Trophoblast cell (in vitro differentiated cells and primary cell): Measurements from ENCODE around the gene OR4L1.

Experiments
- DNase-seq, 2 donors: peaks; one replicate each; pipeline ENCODE4 v3.0.0-alpha.2; 2016
- H2AFZ ChIP-seq: 2 replicates; pipeline ENCODE4 v1.6.1; 2013; ENCODE audit warnings: low read length, moderate library complexity, mild to moderate bottlenecking; ENCODE audit not compliant: insufficient read depth, poor library complexity
- H2AK5ac ChIP-seq: 2 replicates; pipeline ENCODE4 v1.6.1; 2013; ENCODE audit warnings: mild to moderate bottlenecking, low read length
- H2BK120ac ChIP-seq: 2 replicates; pipeline ENCODE4 v1.6.1; 2013; ENCODE audit warnings: low read length, mild to moderate bottlenecking, moderate library complexity; ENCODE audit not compliant: insufficient read depth, poor library complexity
- H2BK12ac ChIP-seq: 2 replicates; pipeline ENCODE4 v1.6.1; 2013; ENCODE audit warnings: mild to moderate bottlenecking, low read length, moderate library complexity
- H2BK5ac ChIP-seq: 2 replicates; pipeline ENCODE4 v1.6.1; 2013; ENCODE audit warnings: low read length, low read depth, moderate library complexity, mild to moderate bottlenecking; ENCODE audit not compliant: poor library complexity
- H3K14ac ChIP-seq: 2 replicates; pipeline ENCODE4 v1.6.1; 2013; ENCODE audit warnings: mild to moderate bottlenecking, low read length
- H3K18ac ChIP-seq: 2 replicates; pipeline ENCODE4 v1.6.1; 2013; ENCODE audit warnings: mild to moderate bottlenecking, low read length
- H3K23ac ChIP-seq: 2 replicates; pipeline ENCODE4 v1.6.1; 2013; ENCODE audit warnings: low read length
- H3K27ac ChIP-seq: 2 replicates; pipeline ENCODE4 v1.5.1; 2013; ENCODE audit warnings: low read depth, mild to moderate bottlenecking, inconsistent platforms, low read length, moderate library complexity
- H3K27me3 ChIP-seq: 2 replicates; pipeline ENCODE4 v1.6.1; 2013; ENCODE audit warnings: inconsistent platforms, mild to moderate bottlenecking, low read length, moderate library complexity; ENCODE audit not compliant: insufficient read depth
- H3K36me3 ChIP-seq, 2 experiments: 1 replicate in 1 of 2; 2 replicates in 1 of 2; pipeline ENCODE4 v1.6.1; 2013; ENCODE audit warnings: low read length in 2 of 2, mild to moderate bottlenecking in 2 of 2, moderate library complexity in 1 of 2; ENCODE audit not compliant: insufficient read depth in 2 of 2, control insufficient read depth in 1 of 2
- H3K4ac ChIP-seq: 2 replicates; pipeline ENCODE4 v1.6.1; 2013; ENCODE audit warnings: low read depth, mild to moderate bottlenecking, low read length, moderate library complexity
- H3K4me1 ChIP-seq, 2 experiments: 1 replicate in 1 of 2; 2 replicates in 1 of 2; pipeline ENCODE4 v1.6.1; 2013; ENCODE audit warnings: low read length in 2 of 2, mild to moderate bottlenecking in 2 of 2, moderate library complexity in 1 of 2; ENCODE audit not compliant: insufficient read depth in 2 of 2, control insufficient read depth in 1 of 2
- H3K4me2 ChIP-seq: 2 replicates; pipeline ENCODE4 v1.6.1; 2013; ENCODE audit warnings: inconsistent platforms, mild to moderate bottlenecking, low read length, moderate library complexity
- H3K4me3 ChIP-seq: 2 replicates; pipeline ENCODE4 v1.5.1; 2013; ENCODE audit warnings: mild to moderate bottlenecking, low read depth, low read length, inconsistent platforms
- H3K79me1 ChIP-seq: one replicate; pipeline ENCODE4 v1.6.1; 2013; ENCODE audit warnings: low read length
- H3K79me2 ChIP-seq: 2 replicates; pipeline ENCODE4 v1.6.1; 2013; ENCODE audit warnings: low read length, mild to moderate bottlenecking; ENCODE audit not compliant: control insufficient read depth, insufficient read depth, poor library complexity
- H3K9ac ChIP-seq: 2 replicates; pipeline ENCODE4 v1.6.1; 2013; ENCODE audit warnings: mild to moderate bottlenecking, low read length
- H3K9me3 ChIP-seq: 2 replicates; pipeline ENCODE4 v1.6.1; 2013; ENCODE audit warnings: low read depth, mild to moderate bottlenecking, control low read depth, inconsistent platforms, low read length; ENCODE audit not compliant: insufficient read depth
- H4K12ac ChIP-seq: 2 replicates; pipeline ENCODE4 v1.6.1; 2013; ENCODE audit warnings: low read depth, mild to moderate bottlenecking, low read length, moderate library complexity
- H4K8ac ChIP-seq: 2 replicates; pipeline ENCODE4 v1.6.1; 2013; ENCODE audit warnings: low read depth, mild to moderate bottlenecking, low read length, moderate library complexity
- H4K91ac ChIP-seq: one replicate; pipeline ENCODE4 v1.6.1; 2013; ENCODE audit warnings: low read depth, mild to moderate bottlenecking, low read length, moderate library complexity
- WGBS: extraction: QIAGEN DNeasy Blood & Tissue Kit; methylation state at CpG from one replicate; pipeline ENCODE4 v1.1.7; 2013; ENCODE audit warnings: missing lambda C conversion rate; ENCODE audit not compliant: insufficient read length, insufficient coverage; ENCODE audit errors: extremely low coverage; 5-methylcytosine and 5-hydroxymethylcytosine counted together

The OR4L1 gene

DNA sequence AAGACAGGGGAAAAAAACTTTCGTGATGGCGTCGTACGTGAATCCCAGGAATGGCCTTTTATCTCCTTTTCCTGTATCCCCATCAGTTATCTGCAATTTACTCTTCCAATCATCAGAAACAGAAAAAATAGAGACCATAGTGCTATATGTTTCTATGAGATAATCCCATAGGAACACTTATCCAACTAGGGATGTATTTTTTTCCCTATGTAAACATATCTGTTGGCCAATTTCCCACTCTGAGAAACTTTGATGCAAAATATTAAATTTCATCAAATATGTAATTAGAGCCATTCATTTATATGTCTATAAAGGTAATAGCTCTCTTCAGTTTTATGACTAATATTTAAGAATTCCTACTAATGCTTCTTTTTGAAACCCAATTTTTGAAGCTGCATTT, 23.9 kb upstream of the OR4L1 start, which contains the start of gene OR4K13:
TSS of gene OR4K13 (minus strand) at position 101 of the 400 bp plus-strand sequence. CDS start 1,280 bp downstream, outside the sequence.
- H2BK12ac ChIP-seq = no peak within 1 kb of the TSS
- WGBS = no CpG with 5 or more reads among the region's 4 CpGs
- H3K9me3 ChIP-seq = peaks cover 10% of the 10 kb centered on the region
- no peaks in the 10 kb centered on the region for H3K4me1 ChIP-seq
- H3K4me3 ChIP-seq = no peak within 1 kb of the TSS
- no peak within 1 kb of the TSS for H4K12ac ChIP-seq
- no peak within 1 kb of the TSS for H3K18ac ChIP-seq
- H3K27me3 ChIP-seq = no peaks in the 10 kb centered on the region
- no peak within 1 kb of the TSS for H4K8ac ChIP-seq
- no peak within 1 kb of the TSS for H4K91ac ChIP-seq
- no peaks in the 10 kb centered on the region for H3K79me1 ChIP-seq
- no peak within 1 kb of the TSS for H2AFZ ChIP-seq
- no peaks in the 10 kb centered on the region for H3K79me2 ChIP-seq
- H3K4ac ChIP-seq = no peak within 1 kb of the TSS
- no peak for DNase-seq
- no peak within 1 kb of the TSS for H3K4me2 ChIP-seq
- no peak within 1 kb of the TSS for H2BK120ac ChIP-seq
- H3K9ac ChIP-seq = no peak within 1 kb of the TSS
- H3K27ac ChIP-seq = no peak within 1 kb of the TSS
- H3K14ac ChIP-seq = no peak within 1 kb of the TSS
- H2AK5ac ChIP-seq = no peak within 1 kb of the TSS
- H2BK5ac ChIP-seq = no peak within 1 kb of the TSS
- no peak within 1 kb of the TSS for H3K23ac ChIP-seq
- no peaks in the 10 kb centered on the region for H3K36me3 ChIP-seq

DNA sequence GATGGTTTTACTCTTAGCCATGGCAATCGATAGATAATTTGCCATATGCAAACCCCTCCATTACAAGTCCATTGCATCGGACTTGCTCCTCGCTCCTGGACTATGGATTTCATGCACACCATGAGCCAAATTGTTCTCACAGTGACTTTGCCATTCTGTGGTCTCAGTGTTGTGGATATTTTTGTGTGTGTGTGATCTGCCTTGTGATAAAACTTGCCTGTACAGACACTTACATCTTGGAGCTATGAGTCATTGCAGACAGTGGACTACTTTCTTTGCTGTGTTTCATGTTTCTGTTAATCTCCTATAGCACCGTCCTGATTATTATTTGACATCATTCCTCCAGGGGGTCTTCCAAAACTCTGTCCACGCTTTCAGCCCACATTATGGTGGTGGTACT, 15.6 kb upstream of the OR4L1 start:
- no peak overlapping the region for H3K14ac ChIP-seq
- no peak overlapping the region for H3K18ac ChIP-seq
- no peaks in the 10 kb centered on the region for H3K36me3 ChIP-seq
- no peak overlapping the region for H3K9ac ChIP-seq
- no peak overlapping the region for H4K91ac ChIP-seq
- H2AFZ ChIP-seq = no peak overlapping the region
- no peak overlapping the region for H2BK12ac ChIP-seq
- H3K79me2 ChIP-seq = no peaks in the 10 kb centered on the region
- no peak overlapping the region for H2BK120ac ChIP-seq
- no peaks in the 10 kb centered on the region for H3K27me3 ChIP-seq
- no peaks in the 10 kb centered on the region for H3K4me1 ChIP-seq
- H4K12ac ChIP-seq = no peak overlapping the region
- H2AK5ac ChIP-seq = no peak overlapping the region
- H3K4me3 ChIP-seq = peak overlapping the region; percentile 53
- H2BK5ac ChIP-seq = no peak overlapping the region
- no peak overlapping the region for H3K23ac ChIP-seq
- DNase-seq = no peak
- H3K9me3 ChIP-seq = peaks cover 6% of the 10 kb centered on the region
- H3K4me2 ChIP-seq = peak overlapping the region; percentile 19
- WGBS = no CpG with 5 or more reads among the region's 5 CpGs
- no peak overlapping the region for H4K8ac ChIP-seq
- no peaks in the 10 kb centered on the region for H3K79me1 ChIP-seq
- no peak overlapping the region for H3K4ac ChIP-seq
- H3K27ac ChIP-seq = no peak overlapping the region

DNA sequence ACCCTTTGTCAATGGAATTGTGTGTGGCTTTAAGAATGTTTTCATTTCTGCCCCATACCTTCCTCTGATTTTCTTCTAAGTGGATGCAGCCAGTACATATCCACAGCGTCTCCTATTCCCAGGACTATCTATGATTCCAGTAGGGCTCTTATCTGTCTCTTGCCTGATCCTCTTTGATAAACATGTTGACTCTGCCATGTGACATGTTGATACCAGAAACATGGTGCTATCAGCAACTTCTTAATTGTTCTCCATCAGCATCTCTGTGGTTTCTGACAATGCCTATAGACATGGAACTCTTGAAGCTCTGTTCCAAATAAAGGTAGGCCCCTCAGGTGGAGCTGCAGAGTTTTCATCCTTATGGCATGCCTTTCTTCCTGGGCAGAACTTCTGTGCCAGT, 11.6 kb upstream of the OR4L1 start:
- Histone ChIP-seq H3K4me3 (no peak overlapping the region), H3K9ac (no peak overlapping the region), H3K23ac (no peak overlapping the region), H2AK5ac (no peak overlapping the region), H3K27me3 (no peaks in the 10 kb centered on the region), H4K12ac (no peak overlapping the region), H3K36me3 (no peaks in the 10 kb centered on the region), H4K8ac (no peak overlapping the region), H3K4ac (no peak overlapping the region), H2BK5ac (no peak overlapping the region), H3K4me2 (no peak overlapping the region), H3K79me2 (no peaks in the 10 kb centered on the region), H3K18ac (no peak overlapping the region), H3K4me1 (no peaks in the 10 kb centered on the region), H3K27ac (no peak overlapping the region), H3K14ac (no peak overlapping the region), H2BK12ac (no peak overlapping the region), H2AFZ (no peak overlapping the region), H3K79me1 (no peaks in the 10 kb centered on the region), H4K91ac (no peak overlapping the region), H3K9me3 (peaks cover 6% of the 10 kb centered on the region), H2BK120ac (no peak overlapping the region)
- no peak for DNase-seq
- WGBS = no CpG with 5 or more reads among the region's 1 CpG

- no peaks in the 10 kb centered on the region for H3K79me1 ChIP-seq
- H3K23ac ChIP-seq = no peak overlapping the region
- H2AFZ ChIP-seq = no peak overlapping the region
- no peak overlapping the region for H4K91ac ChIP-seq
- H3K9ac ChIP-seq = no peak overlapping the region
- H3K4ac ChIP-seq = no peak overlapping the region
- peaks cover 2% of the 10 kb centered on the region for H3K9me3 ChIP-seq
- no peak overlapping the region for H3K18ac ChIP-seq
- no peak overlapping the region for H2AK5ac ChIP-seq
- no peak overlapping the region for H2BK120ac ChIP-seq
- no peak overlapping the region for H3K4me3 ChIP-seq
- WGBS = no CpG with 5 or more reads among the region's 4 CpGs
- H3K4me2 ChIP-seq = no peak overlapping the region
- H3K27ac ChIP-seq = no peak overlapping the region
- H4K12ac ChIP-seq = no peak overlapping the region
- no peaks in the 10 kb centered on the region for H3K79me2 ChIP-seq
- no peak for DNase-seq
- H3K36me3 ChIP-seq = no peaks in the 10 kb centered on the region
- no peak overlapping the region for H2BK5ac ChIP-seq
- no peaks in the 10 kb centered on the region for H3K4me1 ChIP-seq
- H3K14ac ChIP-seq = no peak overlapping the region
- no peak overlapping the region for H4K8ac ChIP-seq
- no peaks in the 10 kb centered on the region for H3K27me3 ChIP-seq
- no peak overlapping the region for H2BK12ac ChIP-seq
Observed at GRCh38 chr14:20092050-20092449, 32.2 kb downstream of the OR4L1 start.
